HG03135 (cell line): ENCODE data around the gene UBE2D3.
"Not testable (repeated sequence)": the region's sequence is repeated elsewhere in the genome, so short reads cannot be mapped to it uniquely, and the experiment has no call there.

Experiments
- ATAC-seq: cut with Tn5 transposase; IDR thresholded peaks from one replicate; pipeline ENCODE4 v1.9.1; 2021; ENCODE audit warnings: mild to moderate bottlenecking, moderate library complexity; ENCODE audit not compliant: unreplicated experiment

UBE2D3 gene

GRCh38 chr4:102832105-102832504, 4.8 kb upstream of the UBE2D3 start:
- ATAC-seq, result no peak

GRCh38 chr4:102829803-102830202, 2.5 kb upstream of the UBE2D3 start:
- no peak for ATAC-seq

- no peak for ATAC-seq
Measured at GRCh38 chr4:102828497-102828808, 1.1 kb upstream of the UBE2D3 start.

- peak; percentile 81 for ATAC-seq
Measured at GRCh38 chr4:102827674-102828496, 534 bp upstream of the UBE2D3 start.

- no peak for ATAC-seq
Measured at GRCh38 chr4:102826105-102826889, 1.1 kb downstream of the UBE2D3 start.

GRCh38 chr4:102825261-102826091, 1.9 kb downstream of the UBE2D3 start:
- no peak for ATAC-seq

GRCh38 chr4:102824398-102824797, 3.0 kb downstream of the UBE2D3 start:
- no peak for ATAC-seq

GRCh38 chr4:102823897-102824296, 3.5 kb downstream of the UBE2D3 start:
- ATAC-seq, result no peak

GRCh38 chr4:102823464-102823863, 3.9 kb downstream of the UBE2D3 start:
- ATAC-seq, result no peak

GRCh38 chr4:102819588-102820365, 7.6 kb downstream of the UBE2D3 start:
- ATAC-seq, result no peak

- not testable (repeated sequence) for ATAC-seq
Measured at GRCh38 chr4:102819100-102819499, 8.3 kb downstream of the UBE2D3 start.

- no peak for ATAC-seq
Measured at GRCh38 chr4:102817613-102818268, 9.6 kb downstream of the UBE2D3 start.

- ATAC-seq, result no peak
Measured at GRCh38 chr4:102817021-102817605, 10.2 kb downstream of the UBE2D3 start.

GRCh38 chr4:102815981-102816380, 11.4 kb downstream of the UBE2D3 start:
- ATAC-seq, result no peak

- ATAC-seq, result no peak
Measured at GRCh38 chr4:102809691-102810090, 17.7 kb downstream of the UBE2D3 start.

GRCh38 chr4:102809190-102809589, 18.2 kb downstream of the UBE2D3 start:
- ATAC-seq, result peak; percentile 70

- ATAC-seq, result no peak
Measured at GRCh38 chr4:102808009-102808408, 19.3 kb downstream of the UBE2D3 start.

- ATAC-seq, result no peak
Measured at GRCh38 chr4:102807345-102807744, 20.0 kb downstream of the UBE2D3 start.

- ATAC-seq, result no peak
Measured at GRCh38 chr4:102799816-102800215, 27.5 kb downstream of the UBE2D3 start.

GRCh38 chr4:102794999-102795398, 32.4 kb downstream of the UBE2D3 start:
- ATAC-seq, result no peak
